Adrenal gland (tissue), 5 donors: ENCODE measurements around the gene SLC35F6.

Experiments used
- POLR2A ChIP-seq, 2 donors: fragments of 450-650 bp; IDR thresholded peaks; one replicate each; pipeline ENCODE4 v1.6.1; 2017; ENCODE audit warnings: antibody characterized with exemption in 2 of 2, mild to moderate bottlenecking in 2 of 2, moderate library complexity in 1 of 2
- TF ChIP-seq, protein P1 (sequence below), 6 experiments: fragments of 450-650 bp in 4 of 6; fragments of 200-600 bp in 2 of 6; sonication (generic) in 1 of 6; IDR thresholded peaks; 1 replicate in 5 of 6; 2 replicates in 1 of 6; pipeline versions ENCODE4 v1.5.1 to v1.8.0; 2016 to 2021; ENCODE audit warnings: antibody characterized with exemption in 6 of 6, mild to moderate bottlenecking in 2 of 6, moderate library complexity in 1 of 6
- donor health status: DM: no; HTN: no; CAD: no.

- TF ChIP-seq, protein P1, sequence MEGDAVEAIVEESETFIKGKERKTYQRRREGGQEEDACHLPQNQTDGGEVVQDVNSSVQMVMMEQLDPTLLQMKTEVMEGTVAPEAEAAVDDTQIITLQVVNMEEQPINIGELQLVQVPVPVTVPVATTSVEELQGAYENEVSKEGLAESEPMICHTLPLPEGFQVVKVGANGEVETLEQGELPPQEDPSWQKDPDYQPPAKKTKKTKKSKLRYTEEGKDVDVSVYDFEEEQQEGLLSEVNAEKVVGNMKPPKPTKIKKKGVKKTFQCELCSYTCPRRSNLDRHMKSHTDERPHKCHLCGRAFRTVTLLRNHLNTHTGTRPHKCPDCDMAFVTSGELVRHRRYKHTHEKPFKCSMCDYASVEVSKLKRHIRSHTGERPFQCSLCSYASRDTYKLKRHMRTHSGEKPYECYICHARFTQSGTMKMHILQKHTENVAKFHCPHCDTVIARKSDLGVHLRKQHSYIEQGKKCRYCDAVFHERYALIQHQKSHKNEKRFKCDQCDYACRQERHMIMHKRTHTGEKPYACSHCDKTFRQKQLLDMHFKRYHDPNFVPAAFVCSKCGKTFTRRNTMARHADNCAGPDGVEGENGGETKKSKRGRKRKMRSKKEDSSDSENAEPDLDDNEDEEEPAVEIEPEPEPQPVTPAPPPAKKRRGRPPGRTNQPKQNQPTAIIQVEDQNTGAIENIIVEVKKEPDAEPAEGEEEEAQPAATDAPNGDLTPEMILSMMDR (IDR thresholded peaks at IDR 0.05): no peak
- no peak for TF ChIP-seq POLR2A (IDR thresholded peaks at IDR 0.05)
Measured at GRCh38 chr2:26784570-26785234, 20.6 kb downstream of the SLC35F6 start.
